ENCODE measurements around the gene SGMS1.

Gene SGMS1

DNA sequence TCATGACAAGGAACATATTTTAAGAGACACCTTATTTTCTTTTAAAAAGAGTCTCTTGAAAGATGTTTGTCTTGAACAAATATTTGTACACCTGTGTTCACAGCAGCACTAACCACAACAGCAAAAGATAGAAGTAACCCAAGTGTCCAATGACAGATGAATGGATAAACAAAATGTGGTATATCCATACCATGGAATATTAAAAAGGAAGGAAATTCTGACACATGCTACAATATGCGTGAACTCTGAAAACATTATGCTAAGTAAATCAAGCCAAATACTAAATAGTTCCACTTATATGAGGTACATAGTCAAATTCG is 17.8 kb downstream of the SGMS1 start:
- no peak for FAIRE-seq

DNA sequence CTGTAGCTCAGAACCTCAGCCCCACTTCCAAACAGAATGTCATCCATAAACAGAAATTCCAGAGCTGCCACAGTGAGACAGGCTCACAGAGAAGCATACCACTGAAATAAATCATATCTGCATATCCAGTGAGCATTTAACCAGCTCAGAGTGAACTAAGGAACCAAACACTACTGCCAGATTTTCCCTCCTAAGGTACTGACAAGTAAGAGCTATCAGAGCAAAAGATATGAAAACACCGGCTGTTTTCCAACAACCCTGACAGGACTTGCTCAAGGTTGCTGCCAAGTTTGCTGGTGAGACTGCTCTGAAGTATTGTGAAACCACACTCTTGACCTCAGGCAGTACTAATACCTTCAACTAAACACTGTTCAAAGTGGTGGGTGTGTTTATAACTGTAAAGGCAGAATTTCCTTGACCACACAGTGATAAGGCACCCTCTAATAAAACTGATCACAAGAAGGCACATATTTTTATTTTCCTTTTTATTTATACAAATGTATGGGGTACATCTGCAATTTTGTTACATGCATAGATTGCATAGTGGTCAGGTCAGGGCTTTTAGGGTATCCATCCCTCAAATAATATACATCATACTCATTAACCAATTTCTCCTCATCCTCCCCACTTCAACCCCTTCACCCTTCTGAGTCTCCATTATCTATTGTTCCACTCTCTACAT is 18.3 kb downstream of the SGMS1 start:
- no peak for FAIRE-seq

DNA sequence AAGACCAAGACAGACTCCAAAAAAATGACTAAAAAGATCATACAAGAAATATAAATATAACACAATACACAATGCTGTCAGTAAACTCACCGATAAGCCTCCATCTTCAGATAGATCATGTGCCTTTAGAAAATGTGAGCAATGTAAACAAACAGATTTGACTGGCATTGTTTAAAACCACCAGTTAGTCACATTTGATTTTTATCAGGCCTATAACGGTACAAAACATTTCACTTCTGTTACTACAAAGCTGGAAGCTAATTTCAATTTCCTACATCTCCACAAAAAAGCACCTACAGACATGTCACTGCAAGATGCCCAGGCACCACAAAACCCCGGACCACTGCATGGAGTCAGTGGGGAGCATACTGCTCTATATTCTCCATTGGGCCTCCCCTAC is 18.9 kb downstream of the SGMS1 start:
- no peak for FAIRE-seq

DNA sequence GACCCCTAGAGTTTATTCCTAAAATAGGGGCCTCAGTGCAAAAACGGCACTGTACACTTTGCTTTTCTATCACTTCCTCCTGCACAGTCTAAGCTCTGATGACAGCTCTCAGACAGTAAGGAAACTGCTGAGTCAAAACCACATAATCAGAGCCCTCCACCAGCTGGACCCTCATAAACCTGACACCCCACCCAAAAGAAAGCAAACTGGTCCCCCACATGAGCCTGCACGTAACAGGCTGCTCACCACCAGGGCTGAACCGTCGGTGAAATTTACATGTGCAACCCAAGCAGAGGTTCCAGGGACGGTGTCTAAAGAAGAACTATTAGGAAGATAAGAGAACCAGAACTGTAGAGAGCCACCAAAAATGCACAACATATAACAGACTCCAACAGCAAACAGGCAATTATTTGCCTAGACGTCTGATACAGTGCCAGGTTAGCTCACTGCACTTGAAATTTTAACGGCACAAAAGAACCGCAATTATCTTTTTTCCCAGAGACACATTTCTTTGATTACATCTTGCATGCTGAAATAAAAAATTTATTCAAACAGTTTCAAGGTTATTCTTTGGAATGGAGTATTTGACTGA is 19.6 kb downstream of the SGMS1 start:
- no peak for FAIRE-seq

DNA sequence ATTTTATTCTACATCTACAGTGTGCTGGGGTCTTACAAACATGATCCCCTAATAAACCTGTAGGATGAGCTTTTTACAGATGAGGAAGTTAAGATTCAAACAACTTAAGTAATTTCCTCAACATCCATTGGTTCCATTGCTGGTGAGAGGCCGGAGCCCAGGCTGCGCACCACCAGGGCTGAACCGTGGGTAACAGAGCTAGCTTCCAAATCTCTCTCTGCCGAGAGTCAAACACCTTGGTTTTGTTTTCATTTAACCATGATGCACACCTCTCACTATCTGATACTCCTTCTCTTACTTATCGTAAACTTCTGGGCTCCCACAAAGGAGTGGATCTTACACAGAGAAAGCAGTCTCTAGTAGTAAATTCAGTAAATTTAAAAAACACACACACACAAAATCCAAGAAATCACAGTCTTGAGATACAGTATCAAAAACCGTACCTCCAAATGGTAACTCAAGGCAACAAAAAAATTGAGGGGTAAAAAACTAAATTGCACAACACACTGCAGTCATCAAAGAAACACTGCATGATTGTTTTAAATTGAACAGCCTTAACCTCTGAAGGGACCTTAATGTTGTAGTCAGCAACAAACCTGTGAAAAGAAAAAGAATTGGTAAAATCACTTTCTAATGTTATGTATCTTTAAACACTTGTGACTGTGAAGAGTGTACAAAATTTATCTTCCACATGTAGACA is 20.5 kb downstream of the SGMS1 start:
- no peak for FAIRE-seq

DNA sequence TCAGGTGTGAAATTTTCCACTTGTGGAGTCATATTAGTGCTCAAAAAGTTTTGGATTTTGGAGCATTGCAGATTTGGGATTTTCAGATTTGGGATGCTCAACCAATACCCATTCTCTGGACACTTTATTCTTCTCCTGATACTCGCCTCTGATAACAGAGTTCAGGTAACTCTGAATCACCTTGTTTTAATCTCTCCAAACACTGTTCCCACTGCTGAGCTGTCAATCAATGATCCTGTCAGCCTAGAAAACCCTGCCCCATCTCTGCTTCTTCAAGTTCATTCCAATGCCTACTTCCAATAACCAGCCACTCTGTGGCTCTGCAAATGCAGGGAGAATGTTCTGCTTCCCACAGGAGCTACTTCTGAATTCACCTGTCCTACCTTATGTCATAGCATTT is 21.8 kb downstream of the SGMS1 start:
- no peak for FAIRE-seq

DNA sequence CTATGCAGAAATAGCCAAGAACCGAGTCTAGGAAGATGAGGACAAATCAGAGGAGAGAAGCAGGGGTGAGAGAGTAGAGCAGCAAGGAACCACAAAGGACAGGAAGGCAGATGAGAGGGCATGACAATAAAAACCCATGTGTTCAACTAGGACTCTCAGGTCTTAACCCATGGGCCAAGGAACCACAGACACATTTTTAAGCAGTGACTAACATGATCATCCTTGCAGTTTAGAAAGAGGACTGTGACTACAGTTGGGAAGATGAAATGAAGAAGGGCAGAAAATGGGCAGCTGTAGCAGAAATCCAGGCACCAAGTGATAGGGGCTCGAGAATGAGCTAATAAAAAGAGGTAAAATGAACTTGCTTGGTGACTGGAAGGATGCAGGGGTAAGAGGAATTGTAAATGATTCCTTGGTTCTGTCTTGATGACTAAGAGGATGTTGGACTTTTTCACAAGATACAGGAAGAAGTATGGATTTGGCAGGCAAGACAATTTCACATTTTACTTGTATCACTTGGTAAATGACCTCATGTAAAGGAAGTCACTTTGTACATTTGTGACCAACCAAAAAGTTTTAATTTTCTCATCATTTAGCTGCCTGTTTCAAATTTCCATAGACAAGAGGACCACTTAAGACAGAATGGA is 22.8 kb downstream of the SGMS1 start:
- FAIRE-seq = no peak

DNA sequence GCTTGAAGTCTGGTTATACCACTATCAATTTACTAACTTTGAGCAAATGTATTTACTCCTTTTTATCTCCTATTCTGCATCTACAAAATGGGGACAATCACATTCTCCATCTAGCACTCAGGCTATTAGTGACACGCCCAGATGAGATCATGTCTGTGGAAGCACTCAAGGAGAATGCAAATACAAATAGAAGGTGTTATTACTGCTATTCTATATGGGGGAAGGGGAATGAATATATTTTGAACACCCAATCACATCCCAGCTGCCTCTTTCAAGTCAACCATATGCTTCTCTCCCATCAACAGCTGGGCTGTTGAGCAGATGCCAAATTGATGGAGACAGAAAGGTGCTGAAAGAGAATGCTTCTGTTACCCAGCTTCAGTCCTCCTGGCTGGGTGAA is 23.5 kb downstream of the SGMS1 start:
- FAIRE-seq = no peak

DNA sequence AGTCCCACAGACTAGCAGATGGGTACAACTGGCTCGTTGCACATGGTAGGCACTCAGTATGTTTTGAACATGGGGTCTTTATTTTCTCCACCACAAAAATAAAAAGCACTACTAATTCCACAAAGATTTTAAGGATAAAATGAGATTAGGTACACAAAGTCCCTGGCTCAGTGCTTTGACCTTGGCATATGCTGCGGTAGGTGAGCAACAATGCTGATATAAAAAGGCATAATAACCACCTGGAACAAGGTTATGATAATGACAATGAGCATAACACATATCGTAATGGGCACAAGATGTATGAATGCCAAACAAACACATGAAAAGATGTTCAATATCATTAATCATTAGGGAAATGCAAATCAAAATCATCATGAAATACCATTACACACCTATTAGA is 26.9 kb downstream of the SGMS1 start:
- no peak for FAIRE-seq

DNA sequence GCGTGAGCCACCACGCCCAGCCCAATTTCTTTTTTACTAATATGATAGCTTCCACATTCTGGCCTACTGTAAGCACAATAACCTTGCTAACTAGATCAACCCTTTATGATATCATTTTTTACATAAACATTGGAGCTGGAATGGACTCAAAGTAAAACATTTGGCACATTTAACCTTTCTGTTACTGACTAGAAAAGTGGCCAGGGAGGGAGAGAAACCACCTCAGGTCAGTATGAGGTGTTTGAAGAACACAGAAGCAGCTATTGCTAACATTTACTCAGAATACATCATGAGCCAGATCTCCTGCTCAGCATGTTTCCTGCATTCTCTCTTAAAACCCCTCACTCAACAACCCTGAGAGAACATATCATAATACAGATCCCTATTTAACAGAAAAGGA is 27.3 kb downstream of the SGMS1 start:
- FAIRE-seq = no peak

DNA sequence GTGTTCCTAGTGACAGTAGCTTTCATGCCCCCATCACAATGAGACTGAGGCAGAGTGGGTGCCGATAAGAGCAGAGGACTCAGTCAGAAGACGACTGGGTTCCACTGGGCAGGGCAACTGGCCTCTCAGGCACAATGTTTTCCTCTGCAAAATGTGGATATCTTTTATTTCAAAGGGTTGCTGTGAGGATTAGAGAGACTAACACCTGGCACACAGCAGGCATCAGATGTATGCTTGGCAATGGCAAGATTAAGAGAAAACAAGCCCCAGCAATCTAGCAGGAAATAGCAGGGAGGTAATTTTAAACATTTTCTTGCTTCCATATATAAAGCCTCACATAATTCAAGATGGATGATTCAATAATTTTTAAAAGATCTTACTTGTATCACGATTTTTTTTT is 28.0 kb downstream of the SGMS1 start:
- FAIRE-seq = no peak

DNA sequence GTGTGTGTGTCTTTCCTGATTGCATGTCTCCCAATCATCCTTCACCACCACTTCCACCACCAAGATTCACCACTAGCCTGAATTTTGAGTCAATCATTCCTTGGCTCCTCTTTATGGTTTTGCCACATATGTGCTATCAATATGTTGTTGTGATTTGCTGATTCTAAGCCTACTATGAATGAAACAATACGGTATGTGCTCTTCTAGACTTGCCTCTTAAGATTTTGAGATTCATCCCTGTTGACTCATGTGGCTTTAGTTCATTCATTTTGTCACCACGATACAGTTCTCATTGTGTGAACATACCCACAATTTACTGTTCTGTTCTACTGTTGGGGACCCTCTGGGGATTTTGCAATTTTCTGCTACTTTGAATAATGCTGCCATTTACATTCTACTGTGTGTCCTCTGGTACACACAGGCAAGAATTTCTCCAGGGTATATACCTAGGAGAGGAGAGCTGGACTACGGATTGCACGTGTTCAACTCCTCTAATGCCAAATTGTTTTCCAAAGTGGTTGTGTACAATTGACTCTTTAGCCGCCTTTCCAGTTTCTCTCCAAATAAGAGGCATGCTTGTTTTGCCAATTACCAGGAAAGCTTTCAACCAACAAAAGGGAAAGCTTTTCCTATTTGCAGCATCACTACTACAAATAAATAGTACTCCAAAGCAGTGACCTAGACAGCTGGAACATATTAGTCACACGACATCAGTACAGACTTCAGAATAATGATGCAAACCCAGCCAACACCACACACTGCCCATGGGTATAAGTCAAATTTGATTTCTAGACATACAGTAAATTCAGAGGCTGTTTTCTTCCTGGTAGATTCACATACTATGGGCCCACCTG is 30.0 kb downstream of the SGMS1 start:
- no peak for FAIRE-seq

DNA sequence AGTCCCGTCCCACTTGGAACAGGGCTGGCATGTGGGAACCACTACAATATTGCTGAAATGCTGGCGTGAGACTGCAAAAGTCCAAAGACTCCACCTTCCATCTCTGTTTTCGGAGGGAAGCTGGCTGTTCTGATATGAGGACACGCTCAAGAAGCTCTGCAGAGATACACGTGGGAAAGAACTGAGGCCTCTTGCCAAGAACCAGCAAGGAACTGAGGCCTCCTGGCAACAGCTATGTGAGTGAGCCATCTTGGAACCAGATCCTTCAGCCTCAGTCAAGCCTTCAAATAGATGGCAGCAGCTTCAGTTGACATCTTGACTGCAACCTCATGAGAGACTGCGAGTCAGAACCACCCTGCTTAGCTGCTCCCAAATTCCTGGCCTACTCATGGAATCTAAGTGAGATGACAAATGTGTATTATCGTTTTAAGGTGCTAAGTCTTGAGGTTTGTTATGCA is 30.8 kb downstream of the SGMS1 start:
- no peak for FAIRE-seq

DNA sequence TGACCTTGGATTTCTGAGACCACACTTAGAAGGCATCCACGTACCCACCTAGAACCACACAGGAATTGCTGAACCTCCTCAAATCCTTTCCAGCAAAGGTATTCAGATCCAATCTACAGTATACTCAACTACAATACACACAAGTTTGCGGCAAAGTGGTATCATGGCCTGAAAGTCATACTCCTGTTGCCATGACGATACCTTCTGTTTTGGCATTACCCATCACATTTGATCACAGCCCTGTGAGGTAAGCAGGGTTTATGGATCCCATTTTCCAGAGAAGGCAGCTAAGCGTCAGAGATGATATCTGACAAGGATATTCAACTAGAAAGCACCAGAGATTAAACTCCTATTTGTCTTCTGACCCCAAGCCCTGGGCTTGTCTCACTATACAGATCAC is 32.8 kb downstream of the SGMS1 start:
- no peak for FAIRE-seq

DNA sequence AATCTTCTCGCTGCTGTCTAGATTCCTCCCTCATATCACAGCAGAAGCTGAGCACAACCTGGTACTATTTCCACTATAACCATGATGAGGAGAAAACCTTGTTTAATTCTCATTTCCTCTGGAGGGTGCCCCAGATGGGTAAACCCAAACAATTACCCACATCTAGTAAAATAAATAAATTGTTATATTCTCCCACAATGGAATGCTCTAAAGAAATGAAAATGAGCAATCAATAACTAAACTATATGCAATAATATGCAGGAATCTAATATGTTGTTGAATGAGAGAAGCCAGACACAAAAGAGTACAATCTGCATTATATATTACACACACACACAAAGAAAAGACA is 37.0 kb downstream of the SGMS1 start:
- no peak for FAIRE-seq

DNA sequence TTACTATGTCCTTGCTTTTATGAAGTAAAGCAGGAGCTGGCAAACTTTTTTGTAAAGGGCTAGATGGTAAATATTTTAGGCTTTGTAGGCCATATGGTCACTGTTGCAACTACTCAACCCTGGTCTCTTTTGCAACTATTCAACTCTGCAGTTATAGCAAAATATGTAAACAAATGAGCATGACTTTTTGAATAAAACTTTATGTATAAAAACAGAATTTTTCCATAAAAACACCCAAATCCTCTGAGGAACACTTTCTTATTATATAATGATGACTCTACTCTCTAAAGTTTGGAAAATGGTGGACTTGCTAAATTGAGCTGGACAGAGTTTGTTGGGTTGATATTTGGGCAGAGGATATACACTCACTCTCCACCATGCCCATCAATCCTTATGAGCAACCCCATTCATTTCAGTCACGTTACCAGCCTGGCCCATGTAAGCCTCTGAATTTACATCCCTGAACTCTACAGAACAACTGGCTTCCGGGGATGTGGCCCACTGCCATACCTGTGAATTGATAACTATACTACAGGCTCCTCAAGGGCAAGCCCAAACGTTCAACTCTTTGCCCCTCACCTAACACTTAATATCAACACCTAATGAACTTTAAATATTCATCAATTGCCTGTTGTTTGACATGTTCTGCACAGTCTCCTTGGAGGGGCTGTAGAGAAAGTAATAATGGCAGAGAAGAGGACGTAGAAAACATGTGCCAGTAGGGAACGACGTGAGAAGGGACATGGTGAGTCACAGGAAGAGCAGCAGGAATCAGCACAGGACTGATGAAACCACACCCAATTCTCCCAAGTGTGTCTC is 37.6 kb downstream of the SGMS1 start:
- no peak for FAIRE-seq

DNA sequence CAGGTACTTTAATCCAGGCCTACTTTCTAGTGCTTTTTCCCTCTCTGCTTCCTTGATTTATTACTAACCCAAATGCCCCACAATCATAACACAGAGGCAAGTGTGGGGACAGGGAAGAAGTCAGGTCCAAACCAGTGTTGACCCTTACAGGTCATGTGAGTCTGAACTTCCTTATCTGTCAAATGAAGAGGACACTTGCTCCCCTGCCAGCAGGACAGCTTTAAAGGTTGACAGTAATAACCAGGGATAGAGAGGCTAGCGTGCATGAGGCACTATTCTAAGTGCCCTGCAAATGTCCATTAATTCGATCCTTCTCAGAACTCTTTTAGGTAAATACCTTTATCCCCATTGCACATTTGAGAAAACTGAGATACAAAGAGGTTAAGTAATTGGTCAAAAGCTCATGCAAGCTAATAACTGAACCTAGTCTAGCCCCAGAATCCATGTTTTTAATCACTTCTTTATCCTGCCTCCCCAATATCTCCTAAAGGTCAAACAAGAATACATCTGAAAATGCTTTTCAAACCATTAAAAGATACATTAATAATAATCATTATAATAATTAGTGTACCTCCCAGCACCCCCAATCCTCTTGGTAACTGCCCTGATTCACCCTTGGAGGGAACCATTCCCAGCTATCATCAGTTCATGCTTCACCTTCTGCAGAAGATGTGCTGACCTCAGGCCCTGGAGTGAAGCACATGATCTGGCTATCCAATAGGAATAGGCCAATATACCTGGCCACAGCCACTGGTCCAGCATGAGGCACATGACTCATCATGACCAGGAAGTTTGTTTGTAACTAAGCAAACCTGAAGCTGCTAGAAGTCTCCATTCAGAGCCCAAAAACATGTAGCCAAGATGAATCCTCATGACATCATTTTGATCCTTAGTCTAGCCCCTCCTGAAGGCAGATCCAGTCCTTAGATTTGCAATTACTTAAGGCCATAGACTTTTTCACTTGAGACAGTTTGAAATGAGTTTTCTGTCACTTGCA is 40.7 kb downstream of the SGMS1 start:
- FAIRE-seq = no peak

DNA sequence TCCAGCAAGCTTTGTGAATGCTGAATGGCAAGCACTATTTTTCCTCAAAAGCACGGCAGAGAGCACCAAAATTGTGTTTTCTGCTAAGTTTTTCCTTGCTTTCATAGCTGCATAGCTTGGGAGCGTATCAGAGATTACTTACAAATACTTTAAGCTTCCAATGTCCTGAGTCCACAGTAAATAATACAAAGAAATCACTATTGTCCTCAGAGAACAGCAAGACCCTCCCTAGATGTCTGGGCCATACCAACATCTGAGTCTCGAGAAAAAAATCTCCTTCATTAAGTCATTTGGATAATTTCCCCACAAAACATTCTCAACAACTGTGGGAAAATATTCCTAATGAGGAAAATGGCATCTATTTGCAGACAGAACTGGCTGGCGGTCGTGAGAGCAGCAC is 41.7 kb downstream of the SGMS1 start:
- no peak for FAIRE-seq

DNA sequence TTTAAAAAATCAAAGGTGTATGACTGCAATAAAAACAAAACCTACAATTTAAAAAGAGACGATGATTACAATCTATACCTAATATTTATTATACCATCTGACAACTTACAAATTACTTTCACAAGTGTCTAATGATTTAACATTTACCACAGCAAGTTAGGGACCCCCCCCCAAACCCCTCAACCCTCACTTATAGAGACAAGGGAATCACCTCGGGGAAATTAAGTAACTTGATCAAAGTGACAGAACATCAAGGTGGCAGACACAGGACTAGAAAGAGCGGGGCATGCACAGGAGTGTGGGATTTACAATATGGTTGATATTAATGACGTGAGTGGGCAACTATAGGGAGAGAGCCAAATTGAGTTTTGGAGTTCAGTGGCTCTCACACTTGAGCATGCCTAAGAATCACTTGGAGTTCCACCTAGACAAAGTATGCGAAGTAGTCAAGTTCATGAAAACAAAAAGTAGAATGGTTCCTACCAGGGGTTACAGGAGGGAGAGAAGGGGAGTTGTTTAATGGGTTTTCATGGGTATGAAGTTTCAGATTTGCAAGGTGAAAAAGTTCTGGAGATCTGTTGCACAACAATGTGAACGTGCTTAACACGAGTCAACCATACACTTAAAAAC is 43.4 kb downstream of the SGMS1 start:
- no peak for FAIRE-seq

DNA sequence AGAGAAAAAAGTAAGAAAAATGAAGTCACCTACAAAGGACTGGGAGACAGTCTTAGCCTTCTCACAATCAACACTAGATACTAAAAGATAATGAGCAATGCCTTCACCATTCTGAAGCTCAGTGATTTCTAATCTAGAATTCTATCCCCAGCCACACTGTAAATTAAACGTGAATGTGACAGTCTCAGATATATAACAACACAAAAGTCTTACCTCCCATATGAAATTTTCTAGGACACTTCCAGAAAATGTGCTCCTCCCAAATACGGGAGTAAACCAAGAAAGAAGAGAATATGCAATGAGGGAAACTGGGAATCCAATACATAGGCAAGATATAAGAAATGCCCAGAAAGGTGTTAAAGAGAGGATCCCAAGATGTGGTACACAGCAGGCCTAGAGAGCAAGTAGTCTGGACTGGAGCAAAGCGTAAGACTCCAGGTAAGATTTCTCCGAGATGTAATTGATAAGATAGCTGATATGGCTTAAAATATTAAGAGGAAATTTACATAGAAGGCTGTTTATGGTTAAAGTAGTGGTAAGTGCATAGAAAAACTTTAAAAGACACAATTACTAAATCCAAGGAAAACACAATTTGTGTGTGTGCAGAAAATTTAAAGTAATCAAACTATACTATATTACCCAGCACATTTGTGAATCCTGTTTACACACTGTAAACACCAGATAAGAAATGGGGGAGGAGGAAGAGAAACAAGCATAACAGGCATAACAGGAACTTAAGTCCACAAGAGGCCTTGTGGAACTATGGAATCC is 44.1 kb downstream of the SGMS1 start:
- no peak for FAIRE-seq

Data from colon (tissue), 2 donors.